WTC11 (cell line): Measurements from ENCODE around the gene PTPRN2. TPM values are rescaled to one million over a fixed set of nuclear protein-coding genes. Genes with fewer than 3 reads are reported as not detected.

ENCODE experiments used
- ATAC-seq: fragments of 200-7000 bp; cut with Tn5 transposase; 2 replicates; pipeline ENCODE4 v1.10.0; 2021; ENCODE audit warnings: mild to moderate bottlenecking, moderate library complexity
- CTCF ChIA-PET: fragments of 300-600 bp; sonication (Branson Sonifier 250); formaldehyde crosslinking; loops from one replicate; lab custom pipeline; 2021; ENCODE audit warnings: antibody characterized with exemption; lab: Charles Lee
- POLR2A ChIA-PET: fragments of 350-600 bp; sonication (Branson Sonifier 250); formaldehyde crosslinking; loops from one replicate; lab custom pipeline; 2021; ENCODE audit warnings: antibody characterized with exemption; lab: Charles Lee
- DNase-seq: peaks from one replicate; pipeline ENCODE4 v3.0.0; 2021; ENCODE audit warnings: low spot score
- H3K27ac Mint-ChIP-seq: 2 replicates; pipeline ENCODE4 v1.8.0; 2021; ENCODE audit warnings: mixed read lengths
- H3K27me3 Mint-ChIP-seq: 2 replicates; pipeline ENCODE4 v1.8.0; 2021; ENCODE audit warnings: low read depth, mild to moderate bottlenecking, moderate library complexity, mixed read lengths
- H3K36me3 Mint-ChIP-seq: 2 replicates; pipeline ENCODE4 v1.8.0; 2021; ENCODE audit warnings: mixed read lengths
- H3K4me1 Mint-ChIP-seq: 2 replicates; pipeline ENCODE4 v1.8.0; 2022; ENCODE audit warnings: mixed read lengths
- H3K4me3 Mint-ChIP-seq: 2 replicates; pipeline ENCODE4 v1.8.0; 2021; ENCODE audit warnings: mild to moderate bottlenecking, moderate library complexity, mixed read lengths
- H3K9me3 Mint-ChIP-seq: 2 replicates; pipeline ENCODE4 v1.8.0; 2021; ENCODE audit warnings: mixed read lengths
- ATF1 ChIP-seq: sonication (generic); formaldehyde crosslinking; IDR thresholded peaks from 2 replicates; pipeline ENCODE4 v1.8.1; 2023; ENCODE audit warnings: mild to moderate bottlenecking, moderate library complexity, missing genetic modification reagents
- ATF3 ChIP-seq: sonication (generic); formaldehyde crosslinking; conservative IDR thresholded peaks from 2 replicates; pipeline ENCODE4 v1.8.1; 2022; ENCODE audit warnings: mild to moderate bottlenecking, missing genetic modification reagents
- ELF4 ChIP-seq: sonication (generic); formaldehyde crosslinking; IDR thresholded peaks from 2 replicates; pipeline ENCODE4 v1.8.1; 2022; ENCODE audit warnings: low read depth, mild to moderate bottlenecking, moderate library complexity, missing genetic modification reagents
- EMX1 ChIP-seq: fragments of 250-450 bp; sonication (Bioruptor Pico); IDR thresholded peaks from 2 replicates; pipeline ENCODE4 v1.8.0; 2021; ENCODE audit warnings: mild to moderate bottlenecking
- FOXJ3 ChIP-seq: sonication (generic); formaldehyde crosslinking; IDR thresholded peaks from 2 replicates; pipeline ENCODE4 v1.9.0; 2021; ENCODE audit warnings: missing genetic modification reagents, mild to moderate bottlenecking, borderline replicate concordance
- FOXP1 ChIP-seq: sonication (generic); formaldehyde crosslinking; IDR thresholded peaks from 2 replicates; pipeline ENCODE4 v1.8.0; 2022; ENCODE audit warnings: missing genetic modification reagents, mild to moderate bottlenecking, moderate library complexity, borderline replicate concordance
- KAT7 ChIP-seq: sonication (generic); formaldehyde crosslinking; IDR thresholded peaks from 2 replicates; pipeline ENCODE4 v1.8.1; 2023; ENCODE audit warnings: missing genetic modification reagents, mild to moderate bottlenecking, borderline replicate concordance
- NR2C2 ChIP-seq: sonication (generic); formaldehyde crosslinking; IDR thresholded peaks from 2 replicates; pipeline ENCODE4 v1.8.0; 2022; ENCODE audit warnings: mild to moderate bottlenecking, missing genetic modification reagents
- SP1 ChIP-seq: sonication (generic); formaldehyde crosslinking; conservative IDR thresholded peaks from 2 replicates; pipeline ENCODE4 v1.8.1; 2022; ENCODE audit warnings: missing genetic modification reagents
- TEAD1 ChIP-seq: sonication (generic); formaldehyde crosslinking; IDR thresholded peaks from 2 replicates; pipeline ENCODE4 v1.8.0; 2022; ENCODE audit warnings: mild to moderate bottlenecking, missing genetic modification reagents
- TEAD4 ChIP-seq: sonication (generic); formaldehyde crosslinking; IDR thresholded peaks from 2 replicates; pipeline ENCODE4 v1.8.0; 2022; ENCODE audit warnings: mild to moderate bottlenecking, missing genetic modification reagents
- ZMAT4 ChIP-seq: fragments of 250-450 bp; sonication (Bioruptor Pico); IDR thresholded peaks from 2 replicates; pipeline ENCODE4 v1.9.0; 2021; ENCODE audit warnings: mild to moderate bottlenecking
- ZNF263 ChIP-seq: sonication (generic); formaldehyde crosslinking; IDR thresholded peaks from 2 replicates; pipeline ENCODE4 v1.8.1; 2022; ENCODE audit warnings: low read depth, mild to moderate bottlenecking, moderate library complexity, missing genetic modification reagents
- ZNF423 ChIP-seq: fragments of 250-450 bp; sonication (Bioruptor Pico); IDR thresholded peaks from 2 replicates; pipeline ENCODE4 v2.1.2; 2022; ENCODE audit warnings: mild to moderate bottlenecking, moderate library complexity
- ZNF425 ChIP-seq: fragments of 250-450 bp; sonication (Bioruptor Pico); conservative IDR thresholded peaks from 2 replicates; pipeline ENCODE4 v1.9.0; 2021; ENCODE audit warnings: mild to moderate bottlenecking
- total RNA-seq: library from RNA; stranded (reverse); gene quantifications from 3 replicates; pipeline ENCODE4 v1.2.3, GENCODE V29; 2021
- TF ChIP-seq, protein P1 (sequence below): fragments of 250-450 bp; sonication (Bioruptor Pico); IDR thresholded peaks from 2 replicates; pipeline ENCODE4 v1.8.0; 2021; ENCODE audit warnings: mild to moderate bottlenecking
- TF ChIP-seq, protein P2 (sequence below): sonication (generic); formaldehyde crosslinking; IDR thresholded peaks from 2 replicates; pipeline ENCODE4 v1.8.0; 2023; ENCODE audit warnings: missing genetic modification reagents, mild to moderate bottlenecking, borderline replicate concordance
- TF ChIP-seq, protein P3 (sequence below): sonication (generic); formaldehyde crosslinking; IDR thresholded peaks from 2 replicates; pipeline ENCODE4 v1.8.1; 2022; ENCODE audit warnings: low read depth, mild to moderate bottlenecking, moderate library complexity, missing genetic modification reagents, borderline replicate concordance
- TF ChIP-seq, protein P4 (sequence below): fragments of 250-450 bp; sonication (Bioruptor Pico); IDR thresholded peaks from 2 replicates; pipeline ENCODE4 v1.9.0; 2021; ENCODE audit warnings: mild to moderate bottlenecking

PTPRN2 gene
- total RNA-seq, 1 experiment from 2014 or later, result 4.7 TPM

GRCh38 chr7:158003441-158004122 lies 584.0 kb downstream of the PTPRN2 start:
- no peak for ATAC-seq
- peaks cover 10% of the 10 kb centered on the region for H3K9me3 Mint-ChIP-seq
- no peak overlapping the region for H3K27ac Mint-ChIP-seq
- CTCF ChIA-PET, result no interaction called here
- H3K4me1 Mint-ChIP-seq, result peaks cover 39% of the 10 kb centered on the region
- H3K36me3 Mint-ChIP-seq, result peaks cover 14% of the 10 kb centered on the region; the same call in 1 of the 2 replicates
- POLR2A ChIA-PET, result no interaction called here
- no peak for DNase-seq
- H3K4me3 Mint-ChIP-seq, result no peak overlapping the region
- no peak for TF ChIP-seq FOXJ3 (CRISPR knock-in tag)
- no peak for TF ChIP-seq KAT7 (CRISPR knock-in tag)
- no peak for TF ChIP-seq ATF1 (CRISPR knock-in tag)
- no peak for TF ChIP-seq EMX1 (CRISPR knock-in tag)
- TF ChIP-seq, protein P1, sequence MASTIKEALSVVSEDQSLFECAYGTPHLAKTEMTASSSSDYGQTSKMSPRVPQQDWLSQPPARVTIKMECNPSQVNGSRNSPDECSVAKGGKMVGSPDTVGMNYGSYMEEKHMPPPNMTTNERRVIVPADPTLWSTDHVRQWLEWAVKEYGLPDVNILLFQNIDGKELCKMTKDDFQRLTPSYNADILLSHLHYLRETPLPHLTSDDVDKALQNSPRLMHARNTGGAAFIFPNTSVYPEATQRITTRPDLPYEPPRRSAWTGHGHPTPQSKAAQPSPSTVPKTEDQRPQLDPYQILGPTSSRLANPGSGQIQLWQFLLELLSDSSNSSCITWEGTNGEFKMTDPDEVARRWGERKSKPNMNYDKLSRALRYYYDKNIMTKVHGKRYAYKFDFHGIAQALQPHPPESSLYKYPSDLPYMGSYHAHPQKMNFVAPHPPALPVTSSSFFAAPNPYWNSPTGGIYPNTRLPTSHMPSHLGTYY (CRISPR knock-in tag), result no peak
- no peak for TF ChIP-seq ZNF263 (CRISPR knock-in tag)
- TF ChIP-seq FOXP1 (CRISPR knock-in tag), result no peak
- TF ChIP-seq, protein P2, sequence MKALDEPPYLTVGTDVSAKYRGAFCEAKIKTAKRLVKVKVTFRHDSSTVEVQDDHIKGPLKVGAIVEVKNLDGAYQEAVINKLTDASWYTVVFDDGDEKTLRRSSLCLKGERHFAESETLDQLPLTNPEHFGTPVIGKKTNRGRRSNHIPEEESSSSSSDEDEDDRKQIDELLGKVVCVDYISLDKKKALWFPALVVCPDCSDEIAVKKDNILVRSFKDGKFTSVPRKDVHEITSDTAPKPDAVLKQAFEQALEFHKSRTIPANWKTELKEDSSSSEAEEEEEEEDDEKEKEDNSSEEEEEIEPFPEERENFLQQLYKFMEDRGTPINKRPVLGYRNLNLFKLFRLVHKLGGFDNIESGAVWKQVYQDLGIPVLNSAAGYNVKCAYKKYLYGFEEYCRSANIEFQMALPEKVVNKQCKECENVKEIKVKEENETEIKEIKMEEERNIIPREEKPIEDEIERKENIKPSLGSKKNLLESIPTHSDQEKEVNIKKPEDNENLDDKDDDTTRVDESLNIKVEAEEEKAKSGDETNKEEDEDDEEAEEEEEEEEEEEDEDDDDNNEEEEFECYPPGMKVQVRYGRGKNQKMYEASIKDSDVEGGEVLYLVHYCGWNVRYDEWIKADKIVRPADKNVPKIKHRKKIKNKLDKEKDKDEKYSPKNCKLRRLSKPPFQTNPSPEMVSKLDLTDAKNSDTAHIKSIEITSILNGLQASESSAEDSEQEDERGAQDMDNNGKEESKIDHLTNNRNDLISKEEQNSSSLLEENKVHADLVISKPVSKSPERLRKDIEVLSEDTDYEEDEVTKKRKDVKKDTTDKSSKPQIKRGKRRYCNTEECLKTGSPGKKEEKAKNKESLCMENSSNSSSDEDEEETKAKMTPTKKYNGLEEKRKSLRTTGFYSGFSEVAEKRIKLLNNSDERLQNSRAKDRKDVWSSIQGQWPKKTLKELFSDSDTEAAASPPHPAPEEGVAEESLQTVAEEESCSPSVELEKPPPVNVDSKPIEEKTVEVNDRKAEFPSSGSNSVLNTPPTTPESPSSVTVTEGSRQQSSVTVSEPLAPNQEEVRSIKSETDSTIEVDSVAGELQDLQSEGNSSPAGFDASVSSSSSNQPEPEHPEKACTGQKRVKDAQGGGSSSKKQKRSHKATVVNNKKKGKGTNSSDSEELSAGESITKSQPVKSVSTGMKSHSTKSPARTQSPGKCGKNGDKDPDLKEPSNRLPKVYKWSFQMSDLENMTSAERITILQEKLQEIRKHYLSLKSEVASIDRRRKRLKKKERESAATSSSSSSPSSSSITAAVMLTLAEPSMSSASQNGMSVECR (CRISPR knock-in tag), result no peak
- TF ChIP-seq TEAD1, result no peak
- no peak for TF ChIP-seq ELF4 (CRISPR knock-in tag)
- no peak for TF ChIP-seq SP1 (CRISPR knock-in tag)
- TF ChIP-seq, protein P3, sequence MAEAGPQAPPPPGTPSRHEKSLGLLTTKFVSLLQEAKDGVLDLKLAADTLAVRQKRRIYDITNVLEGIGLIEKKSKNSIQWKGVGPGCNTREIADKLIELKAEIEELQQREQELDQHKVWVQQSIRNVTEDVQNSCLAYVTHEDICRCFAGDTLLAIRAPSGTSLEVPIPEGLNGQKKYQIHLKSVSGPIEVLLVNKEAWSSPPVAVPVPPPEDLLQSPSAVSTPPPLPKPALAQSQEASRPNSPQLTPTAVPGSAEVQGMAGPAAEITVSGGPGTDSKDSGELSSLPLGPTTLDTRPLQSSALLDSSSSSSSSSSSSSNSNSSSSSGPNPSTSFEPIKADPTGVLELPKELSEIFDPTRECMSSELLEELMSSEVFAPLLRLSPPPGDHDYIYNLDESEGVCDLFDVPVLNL (CRISPR knock-in tag), result no peak
- no peak for TF ChIP-seq ZNF425
- TF ChIP-seq ATF3 (CRISPR knock-in tag), result no peak
- TF ChIP-seq ZMAT4, result no peak
- no peak for TF ChIP-seq ZNF423 (CRISPR knock-in tag)
- no peak for TF ChIP-seq NR2C2 (CRISPR knock-in tag)
- TF ChIP-seq, protein P4, sequence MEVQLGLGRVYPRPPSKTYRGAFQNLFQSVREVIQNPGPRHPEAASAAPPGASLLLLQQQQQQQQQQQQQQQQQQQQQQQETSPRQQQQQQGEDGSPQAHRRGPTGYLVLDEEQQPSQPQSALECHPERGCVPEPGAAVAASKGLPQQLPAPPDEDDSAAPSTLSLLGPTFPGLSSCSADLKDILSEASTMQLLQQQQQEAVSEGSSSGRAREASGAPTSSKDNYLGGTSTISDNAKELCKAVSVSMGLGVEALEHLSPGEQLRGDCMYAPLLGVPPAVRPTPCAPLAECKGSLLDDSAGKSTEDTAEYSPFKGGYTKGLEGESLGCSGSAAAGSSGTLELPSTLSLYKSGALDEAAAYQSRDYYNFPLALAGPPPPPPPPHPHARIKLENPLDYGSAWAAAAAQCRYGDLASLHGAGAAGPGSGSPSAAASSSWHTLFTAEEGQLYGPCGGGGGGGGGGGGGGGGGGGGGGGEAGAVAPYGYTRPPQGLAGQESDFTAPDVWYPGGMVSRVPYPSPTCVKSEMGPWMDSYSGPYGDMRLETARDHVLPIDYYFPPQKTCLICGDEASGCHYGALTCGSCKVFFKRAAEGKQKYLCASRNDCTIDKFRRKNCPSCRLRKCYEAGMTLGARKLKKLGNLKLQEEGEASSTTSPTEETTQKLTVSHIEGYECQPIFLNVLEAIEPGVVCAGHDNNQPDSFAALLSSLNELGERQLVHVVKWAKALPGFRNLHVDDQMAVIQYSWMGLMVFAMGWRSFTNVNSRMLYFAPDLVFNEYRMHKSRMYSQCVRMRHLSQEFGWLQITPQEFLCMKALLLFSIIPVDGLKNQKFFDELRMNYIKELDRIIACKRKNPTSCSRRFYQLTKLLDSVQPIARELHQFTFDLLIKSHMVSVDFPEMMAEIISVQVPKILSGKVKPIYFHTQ, result no peak
- TF ChIP-seq TEAD4 (CRISPR knock-in tag), result no peak
- H3K27me3 Mint-ChIP-seq, result no peaks in the 10 kb centered on the region
